DOHH2 (cell line): ENCODE measurements around the gene MOB1A.
"Not testable (repeated sequence)": the region's sequence is repeated elsewhere in the genome, so short reads cannot be mapped to it uniquely, and the experiment has no call there.

Source experiments
- H3F3A ChIP-seq: fragments of 200-600 bp; sonication (generic), shearing (Covaris generic); 2 replicates; pipeline ENCODE4 v1.6.0; 2016; ENCODE audit warnings: antibody characterized with exemption, mild to moderate bottlenecking; ENCODE audit not compliant: control insufficient read depth, insufficient read depth
- H3K27ac ChIP-seq: fragments of 200-600 bp; sonication (generic); 2 replicates; pipeline ENCODE4 v1.5.1; 2014; ENCODE audit warnings: low read depth, mild to moderate bottlenecking, low read length, moderate library complexity
- H3K27me3 ChIP-seq: fragments of 200-600 bp; sonication (generic); 2 replicates; pipeline ENCODE4 v1.6.1; 2014; ENCODE audit warnings: mild to moderate bottlenecking, low read length, mixed read lengths; ENCODE audit not compliant: control insufficient read depth
- H3K36me3 ChIP-seq: fragments of 200-600 bp; sonication (generic); 2 replicates; pipeline ENCODE4 v1.6.1; 2014; ENCODE audit warnings: mild to moderate bottlenecking, low read length, moderate library complexity, mixed read lengths; ENCODE audit not compliant: control insufficient read depth
- H3K4me1 ChIP-seq: fragments of 200-600 bp; sonication (generic); 2 replicates; pipeline ENCODE4 v1.6.1; 2014; ENCODE audit warnings: mild to moderate bottlenecking, low read length, mixed read lengths; ENCODE audit not compliant: control insufficient read depth
- H3K4me2 ChIP-seq: fragments of 200-600 bp; sonication (generic); 2 replicates; pipeline ENCODE4 v1.6.0; 2014; ENCODE audit warnings: mild to moderate bottlenecking, low read length, moderate library complexity
- H3K4me3 ChIP-seq: fragments of 200-600 bp; sonication (generic); 2 replicates; pipeline ENCODE4 v1.5.1; 2014; ENCODE audit warnings: mild to moderate bottlenecking, low read length, mixed read lengths
- H3K79me2 ChIP-seq: fragments of 200-600 bp; sonication (generic); 2 replicates; pipeline ENCODE4 v1.6.1; 2014; ENCODE audit warnings: mild to moderate bottlenecking, low read length, mixed read lengths; ENCODE audit not compliant: control insufficient read depth
- H3K9me2 ChIP-seq: fragments of 200-600 bp; sonication (generic); replicated peaks from 2 replicates; pipeline ENCODE4 v1.6.1; 2014; ENCODE audit warnings: mild to moderate bottlenecking, low read length, mixed read lengths; ENCODE audit not compliant: control insufficient read depth
- H3K9me3 ChIP-seq: fragments of 200-600 bp; sonication (generic); 2 replicates; pipeline ENCODE4 v1.6.1; 2014; ENCODE audit warnings: antibody characterized with exemption, low read length, mixed read lengths; ENCODE audit not compliant: control insufficient read depth, insufficient read depth
- H4K20me1 ChIP-seq: fragments of 200-600 bp; sonication (generic); 2 replicates; pipeline ENCODE4 v1.6.0; 2014; ENCODE audit warnings: low read depth, mild to moderate bottlenecking, antibody characterized with exemption, low read length, moderate library complexity; ENCODE audit not compliant: control insufficient read depth, insufficient read depth
- EZH2phosphoT487 ChIP-seq: fragments of 200-600 bp; sonication (generic); IDR thresholded peaks from 2 replicates; pipeline ENCODE4 v1.6.1; 2017; ENCODE audit warnings: borderline replicate concordance, mild to moderate bottlenecking, antibody characterized with exemption, low read length, moderate library complexity, mixed read lengths
- TF ChIP-seq, protein P1 (sequence below): fragments of 200-600 bp; sonication (generic); IDR thresholded peaks from one replicate; pipeline ENCODE4 v1.5.1; 2014; ENCODE audit warnings: antibody characterized with exemption, mild to moderate bottlenecking, low read depth, low read length; ENCODE audit not compliant: poor library complexity, severe bottlenecking

Gene MOB1A

DNA sequence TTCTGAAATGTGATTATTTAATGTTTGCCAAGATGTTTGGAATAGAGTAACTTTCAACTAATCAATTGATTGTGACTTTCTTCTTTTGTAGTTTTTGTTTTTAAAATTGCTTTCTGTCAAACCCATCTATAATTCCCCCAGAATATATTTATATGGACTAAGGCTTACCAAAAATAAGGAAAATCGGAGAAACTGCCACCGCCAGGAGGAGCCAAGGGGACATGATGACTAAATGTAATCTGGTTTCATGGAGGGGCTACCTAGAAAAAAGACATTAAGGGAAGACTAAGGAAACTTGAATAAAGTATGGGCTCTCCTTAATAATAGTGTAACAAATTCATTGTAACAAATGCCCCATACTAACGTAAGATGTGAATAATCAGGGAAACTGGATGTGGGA, 50.5 kb downstream of the MOB1A start:
- no peak for TF ChIP-seq EZH2phosphoT487
- TF ChIP-seq, protein P1, sequence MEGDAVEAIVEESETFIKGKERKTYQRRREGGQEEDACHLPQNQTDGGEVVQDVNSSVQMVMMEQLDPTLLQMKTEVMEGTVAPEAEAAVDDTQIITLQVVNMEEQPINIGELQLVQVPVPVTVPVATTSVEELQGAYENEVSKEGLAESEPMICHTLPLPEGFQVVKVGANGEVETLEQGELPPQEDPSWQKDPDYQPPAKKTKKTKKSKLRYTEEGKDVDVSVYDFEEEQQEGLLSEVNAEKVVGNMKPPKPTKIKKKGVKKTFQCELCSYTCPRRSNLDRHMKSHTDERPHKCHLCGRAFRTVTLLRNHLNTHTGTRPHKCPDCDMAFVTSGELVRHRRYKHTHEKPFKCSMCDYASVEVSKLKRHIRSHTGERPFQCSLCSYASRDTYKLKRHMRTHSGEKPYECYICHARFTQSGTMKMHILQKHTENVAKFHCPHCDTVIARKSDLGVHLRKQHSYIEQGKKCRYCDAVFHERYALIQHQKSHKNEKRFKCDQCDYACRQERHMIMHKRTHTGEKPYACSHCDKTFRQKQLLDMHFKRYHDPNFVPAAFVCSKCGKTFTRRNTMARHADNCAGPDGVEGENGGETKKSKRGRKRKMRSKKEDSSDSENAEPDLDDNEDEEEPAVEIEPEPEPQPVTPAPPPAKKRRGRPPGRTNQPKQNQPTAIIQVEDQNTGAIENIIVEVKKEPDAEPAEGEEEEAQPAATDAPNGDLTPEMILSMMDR: no peak

DNA sequence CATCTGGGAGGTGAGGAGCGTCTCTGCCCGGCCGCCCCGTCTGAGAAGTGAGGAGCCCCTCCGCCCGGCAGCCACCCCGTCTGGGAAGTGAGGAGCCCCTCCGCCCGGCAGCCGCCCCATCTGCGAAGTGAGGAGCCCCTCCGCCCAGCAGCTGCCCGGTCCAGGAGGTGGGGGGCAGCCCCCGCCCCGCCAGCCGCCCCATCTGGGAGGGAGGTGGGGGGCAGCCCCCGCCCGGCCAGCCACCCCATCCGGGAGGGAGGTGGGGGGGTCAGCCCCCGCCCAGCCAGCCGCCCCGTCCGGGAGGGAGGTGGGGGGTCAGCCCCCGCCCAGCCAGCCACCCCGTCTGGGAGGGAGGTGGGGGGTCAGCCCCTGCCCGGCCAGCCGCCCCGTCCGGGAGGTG, 54.7 kb downstream of the MOB1A start:
- H3F3A ChIP-seq, H4K20me1 ChIP-seq, H3K4me1 ChIP-seq, H3K79me2 ChIP-seq, H3K4me3 ChIP-seq, H3K27ac ChIP-seq, H3K9me2 ChIP-seq, H3K36me3 ChIP-seq, H3K9me3 ChIP-seq, H3K4me2 ChIP-seq, H3K27me3 ChIP-seq: not testable (repeated sequence)

More for the DNA sequence above, 50.5 kb downstream of the MOB1A start:
- no peaks in the 10 kb centered on the region for H3K36me3 ChIP-seq
- no peak overlapping the region for H3K4me2 ChIP-seq
- no peaks in the 10 kb centered on the region for H3K27me3 ChIP-seq
- no peaks in the 10 kb centered on the region for H4K20me1 ChIP-seq
- H3K4me1 ChIP-seq: no peaks in the 10 kb centered on the region
- H3K27ac ChIP-seq: no peak overlapping the region
- H3K79me2 ChIP-seq: no peaks in the 10 kb centered on the region
- no peaks in the 10 kb centered on the region for H3K9me3 ChIP-seq
- no peaks in the 10 kb centered on the region for H3K9me2 ChIP-seq
- no peaks in the 10 kb centered on the region for H3F3A ChIP-seq
- no peak overlapping the region for H3K4me3 ChIP-seq

DNA sequence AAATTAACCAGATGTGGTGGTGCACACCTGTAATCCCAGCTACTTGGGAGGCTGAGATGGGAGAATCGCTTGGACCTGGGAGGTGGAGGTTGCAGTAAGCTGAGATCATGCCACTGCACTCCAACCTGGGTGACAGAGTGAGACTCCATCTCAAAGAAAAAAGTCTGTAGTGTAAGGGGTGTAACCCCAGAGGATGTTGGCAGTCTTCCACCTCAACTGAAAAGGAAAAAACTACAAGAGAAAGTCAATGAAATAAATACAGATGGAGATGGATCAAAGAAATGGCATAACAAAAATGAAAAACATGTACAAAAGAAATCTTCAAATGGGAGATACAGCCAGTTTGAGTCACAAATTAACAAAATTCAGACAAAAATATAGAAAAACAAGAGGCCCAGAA, 56.8 kb downstream of the MOB1A start:
- H3K4me1 ChIP-seq, H3K9me3 ChIP-seq, H3K27ac ChIP-seq, H3K36me3 ChIP-seq, H3K79me2 ChIP-seq, H3F3A ChIP-seq, H3K27me3 ChIP-seq, H3K9me2 ChIP-seq, H4K20me1 ChIP-seq, H3K4me3 ChIP-seq, H3K4me2 ChIP-seq: not testable (repeated sequence)

DNA sequence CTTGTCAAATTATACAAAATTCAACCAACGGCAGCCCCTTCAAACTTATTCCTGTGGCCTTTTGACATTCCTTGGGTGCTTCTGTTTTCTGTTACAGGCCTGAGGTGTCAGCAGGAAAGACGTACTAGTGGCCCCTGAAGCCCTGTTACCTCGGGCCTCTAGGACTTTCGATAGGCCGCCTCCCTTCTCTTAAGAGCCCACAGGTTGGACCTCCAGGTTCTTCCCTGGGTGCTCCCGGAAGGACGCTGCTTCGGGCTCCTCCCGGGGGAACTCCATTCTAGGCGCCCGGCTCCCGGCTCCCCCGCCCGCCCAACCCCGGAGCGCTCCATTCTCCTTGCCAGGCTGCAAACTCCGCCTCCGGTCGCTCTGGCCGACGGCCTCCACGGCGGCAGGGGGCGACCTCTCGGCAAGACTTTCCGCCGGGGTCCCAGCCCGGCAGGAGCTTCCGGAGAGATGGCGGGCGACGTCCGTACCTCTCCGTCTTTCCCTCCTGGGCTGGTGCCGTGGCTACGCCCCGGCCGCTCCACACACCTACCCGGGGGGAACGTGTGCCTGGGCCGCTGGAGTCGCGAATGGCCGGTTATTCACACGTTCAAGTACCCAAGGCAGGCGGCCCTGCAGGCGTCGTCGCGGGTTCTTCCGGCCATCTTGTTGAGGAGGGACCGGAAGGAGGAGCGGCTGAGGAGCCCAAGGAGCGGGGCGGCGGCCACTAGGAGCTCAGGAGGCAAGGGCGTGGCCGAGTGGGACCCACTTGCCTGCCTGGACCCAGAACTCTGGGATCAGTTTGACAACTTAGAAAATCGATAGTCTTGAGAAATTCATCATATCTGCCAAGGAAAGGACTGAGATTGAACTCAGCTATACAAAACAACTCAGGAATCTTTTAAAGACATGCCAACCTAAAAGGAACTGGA, 58.5 kb downstream of the MOB1A start:
- Histone ChIP-seq H3K4me2 (peak overlapping the region; percentile 70), H3K9me3 (peaks cover 7% of the 10 kb centered on the region), H3K9me2 (no peaks in the 10 kb centered on the region), H3K4me3 (peak overlapping the region; percentile 78), H3K27ac (no peak overlapping the region), H3K79me2 (no peaks in the 10 kb centered on the region), H4K20me1 (no peaks in the 10 kb centered on the region), H3K36me3 (no peaks in the 10 kb centered on the region), H3K4me1 (peaks cover 9% of the 10 kb centered on the region), H3F3A (no peaks in the 10 kb centered on the region; the same call in 1 of the 2 replicates), H3K27me3 (0 out of 2 replicates have a peak, but pooled peaks cover 2% of the 10 kb centered on the region)
- TF ChIP-seq EZH2phosphoT487: no peak
- TF ChIP-seq, protein P1: peak; percentile 26
